CD14-positive monocyte (primary cell): ENCODE data around the gene BRD9. TPM values are rescaled to one million over a fixed set of nuclear protein-coding genes. Genes with fewer than 3 reads are reported as not detected.

ENCODE experiments used
- DNase-seq, 3 donors: peaks; one replicate each; pipeline ENCODE4 v3.0.0-alpha.2; 2011 to 2022
- H2AFZ ChIP-seq: 2 replicates; pipeline ENCODE4 v1.6.0; 2012; ENCODE audit warnings: mild to moderate bottlenecking, low read depth, low read length, inconsistent platforms; ENCODE audit not compliant: insufficient read depth, poor library complexity, severe bottlenecking
- H3K27ac ChIP-seq, 2 donors: 1 replicate in 1 of 2; 2 replicates in 1 of 2; pipeline ENCODE4 v1.5.1; 2012 to 2013; ENCODE audit warnings: low read length in 2 of 2, control low read depth in 1 of 2, inconsistent platforms in 1 of 2, low read depth in 1 of 2, mild to moderate bottlenecking in 1 of 2
- H3K27me3 ChIP-seq, 2 donors: one replicate each; pipeline versions ENCODE4 v1.6.0 to v1.6.1; 2011 to 2013; ENCODE audit warnings: low read length in 2 of 2; ENCODE audit not compliant: control insufficient read depth in 2 of 2, insufficient read depth in 2 of 2
- H3K36me3 ChIP-seq, 2 donors: replicated peaks in 1 of 2; 1 replicate in 1 of 2; 2 replicates in 1 of 2; pipeline versions ENCODE4 v1.5.1 to v1.6.1; 2012 to 2013; ENCODE audit warnings: low read length in 2 of 2, control low read depth in 1 of 2, inconsistent platforms in 1 of 2, mild to moderate bottlenecking in 1 of 2; ENCODE audit not compliant: insufficient read depth in 2 of 2, control insufficient read depth in 1 of 2
- H3K4me1 ChIP-seq, 2 donors: 1 replicate in 1 of 2; 2 replicates in 1 of 2; pipeline versions ENCODE4 v1.5.1 to v1.6.1; 2012 to 2013; ENCODE audit warnings: low read length in 2 of 2, control low read depth in 1 of 2, inconsistent platforms in 1 of 2, mild to moderate bottlenecking in 1 of 2, moderate library complexity in 1 of 2; ENCODE audit not compliant: insufficient read depth in 2 of 2, control insufficient read depth in 1 of 2
- H3K4me2 ChIP-seq: replicated peaks from 2 replicates; pipeline ENCODE3; 2012; ENCODE audit warnings: low read length, moderate library complexity, mild to moderate bottlenecking; ENCODE audit not compliant: poor library complexity, severe bottlenecking; ENCODE audit errors: extremely low read depth
- H3K4me3 ChIP-seq, 3 experiments: fragments of 200-600 bp in 1 of 3; sonication (generic) in 1 of 3; replicated peaks in 1 of 3; 1 replicate in 2 of 3; 2 replicates in 1 of 3; pipeline ENCODE4 v1.5.1; 2011 to 2013; ENCODE audit warnings: low read length in 3 of 3, mild to moderate bottlenecking in 3 of 3, control low read depth in 2 of 3, low read depth in 2 of 3, inconsistent platforms in 1 of 3, moderate library complexity in 1 of 3
- H3K79me2 ChIP-seq: 2 replicates; pipeline ENCODE4 v1.6.0; 2012; ENCODE audit warnings: mild to moderate bottlenecking, control low read depth, inconsistent platforms, low read length, moderate library complexity; ENCODE audit not compliant: insufficient read depth
- H3K9ac ChIP-seq: 2 replicates; pipeline ENCODE4 v1.6.0; 2017; ENCODE audit warnings: low read length, mild to moderate bottlenecking; ENCODE audit not compliant: insufficient read depth, poor library complexity, severe bottlenecking
- H3K9me3 ChIP-seq, 2 donors: replicated peaks in 1 of 2; 1 replicate in 1 of 2; 2 replicates in 1 of 2; pipeline versions ENCODE4 v1.5.1 to v1.6.1; 2012 to 2013; ENCODE audit warnings: low read length in 2 of 2, control low read depth in 1 of 2; ENCODE audit not compliant: control insufficient read depth in 1 of 2, insufficient read depth in 1 of 2
- H4K20me1 ChIP-seq: 2 replicates; pipeline ENCODE4 v1.6.0; 2012; ENCODE audit warnings: mild to moderate bottlenecking, low read length, control low read depth, moderate library complexity; ENCODE audit not compliant: insufficient read depth
- H3K27ac Mint-ChIP-seq, 7 donors: one replicate each; pipeline ENCODE4 v1.8.0; 2020; ENCODE audit warnings: mild to moderate bottlenecking in 7 of 7, mixed read lengths in 7 of 7, moderate library complexity in 6 of 7, inconsistent platforms in 2 of 7
- H3K27me3 Mint-ChIP-seq, 3 donors: one replicate each; pipeline ENCODE4 v1.8.0; 2021 to 2022; ENCODE audit warnings: low read depth in 3 of 3, mild to moderate bottlenecking in 3 of 3, mixed read lengths in 3 of 3, moderate library complexity in 3 of 3, inconsistent platforms in 1 of 3
- H3K36me3 Mint-ChIP-seq, 2 donors: one replicate each; pipeline ENCODE4 v1.8.0; 2020; ENCODE audit warnings: mixed read lengths in 2 of 2, inconsistent platforms in 1 of 2, mild to moderate bottlenecking in 1 of 2
- H3K4me1 Mint-ChIP-seq: one replicate; pipeline ENCODE4 v1.8.0; 2020; ENCODE audit warnings: mild to moderate bottlenecking, mixed read lengths
- H3K4me3 Mint-ChIP-seq, 2 donors: one replicate each; pipeline ENCODE4 v1.8.0; 2020; ENCODE audit warnings: mild to moderate bottlenecking in 2 of 2, mixed read lengths in 2 of 2, moderate library complexity in 1 of 2
- H3K9me3 Mint-ChIP-seq, 7 donors: one replicate each; pipeline ENCODE4 v1.8.0; 2020 to 2022; ENCODE audit warnings: mixed read lengths in 7 of 7, mild to moderate bottlenecking in 6 of 7, moderate library complexity in 6 of 7, inconsistent platforms in 2 of 7
- CTCF ChIP-seq: fragments of 200-600 bp; IDR thresholded peaks from one replicate; pipeline ENCODE4 v1.8.0; 2022; ENCODE audit warnings: antibody characterized with exemption, mild to moderate bottlenecking
- WGBS: methylation state at CpG from one replicate; pipeline ENCODE4 v1.1.5; 2013; ENCODE audit warnings: missing lambda C conversion rate; ENCODE audit not compliant: insufficient coverage; 5-methylcytosine and 5-hydroxymethylcytosine counted together
- intact Hi-C, 2 donors: fragments of 100-400 bp; cut with micrococcal nuclease; formaldehyde crosslinking; loops; one replicate each; pipeline versions ENCODE4 v1.15.0 to v1.15.1; 2023
- polyA plus RNA-seq, 3 donors: library from polyadenylated mRNA; depleted of rRNA in 1 of 3; unstranded in 2 of 3; stranded (reverse) in 1 of 3; fragments of 300-500 nt in 2 of 3; fragments of >200 nt in 1 of 3; fragmentation: Illumina TruSeq in 2 of 3; gene quantifications; 1 replicate in 2 of 3; 2 replicates in 1 of 3; pipeline ENCODE4 v1.2.3, GENCODE V29; 2012 to 2021

Gene BRD9
- polyA plus RNA-seq, 3 donors = 5.3 to 22.7 (median 9.3) TPM

DNA sequence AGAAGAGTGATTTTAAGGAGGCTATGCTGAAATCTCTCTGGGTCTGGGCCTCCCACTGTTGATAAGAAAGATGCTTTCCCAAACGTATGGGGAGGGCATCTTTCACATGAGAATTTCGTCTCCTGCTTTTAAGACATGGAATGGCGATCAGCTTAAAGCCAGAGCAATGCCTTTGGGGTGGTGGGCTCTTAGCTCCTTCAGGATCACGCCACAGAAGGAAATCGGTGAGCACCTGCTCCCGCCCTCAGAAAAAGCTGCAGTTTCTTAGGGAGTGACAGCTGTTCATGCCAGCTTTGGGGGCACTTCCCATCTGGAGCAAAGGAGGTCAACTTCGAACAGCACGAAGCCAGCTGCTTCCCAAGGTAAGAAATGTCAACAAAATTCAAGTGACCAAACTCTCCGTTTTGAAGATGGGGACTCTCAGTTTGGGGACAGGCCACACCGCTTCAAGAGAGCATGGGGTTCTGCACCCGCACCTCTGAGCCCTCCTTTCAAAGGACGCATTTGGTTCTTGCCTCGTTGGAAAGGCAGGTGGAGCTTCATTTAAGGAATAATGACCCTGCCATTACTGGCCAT is 39.1 kb upstream of the BRD9 start:
- no peak overlapping the region for H3K27ac ChIP-seq
- WGBS = 90% methylated on average over 10 of the region's 13 CpGs
- no peak overlapping the region for H3K4me3 ChIP-seq
- H3K9me3 ChIP-seq = peaks cover 0 to 4% of the 10 kb centered on the region in 2 donors
- H2AFZ ChIP-seq = no peak overlapping the region
- H3K9ac ChIP-seq = no peak overlapping the region
- TF ChIP-seq CTCF = no peak
- Mint-ChIP-seq H3K27ac (no peak overlapping the region), H3K36me3 (peaks cover 0 to 6% of the 10 kb centered on the region in 2 donors), H3K4me3 (no peak overlapping the region), H3K9me3 (peaks cover 0 to 13% (median 3%) of the 10 kb centered on the region in 7 donors), H3K27me3 (peaks cover 18 to 20% (median 19%) of the 10 kb centered on the region in 3 donors), H3K4me1 (no peaks in the 10 kb centered on the region)
- H3K79me2 ChIP-seq = no peaks in the 10 kb centered on the region
- no peak overlapping the region for H3K4me2 ChIP-seq
- no peaks in the 10 kb centered on the region for H3K36me3 ChIP-seq
- no peak for DNase-seq
- intact Hi-C loops = no loop called here
- no peaks in the 10 kb centered on the region for H3K4me1 ChIP-seq
- H4K20me1 ChIP-seq = no peaks in the 10 kb centered on the region
- peaks cover 1 to 13% of the 10 kb centered on the region in 2 donors for H3K27me3 ChIP-seq

DNA sequence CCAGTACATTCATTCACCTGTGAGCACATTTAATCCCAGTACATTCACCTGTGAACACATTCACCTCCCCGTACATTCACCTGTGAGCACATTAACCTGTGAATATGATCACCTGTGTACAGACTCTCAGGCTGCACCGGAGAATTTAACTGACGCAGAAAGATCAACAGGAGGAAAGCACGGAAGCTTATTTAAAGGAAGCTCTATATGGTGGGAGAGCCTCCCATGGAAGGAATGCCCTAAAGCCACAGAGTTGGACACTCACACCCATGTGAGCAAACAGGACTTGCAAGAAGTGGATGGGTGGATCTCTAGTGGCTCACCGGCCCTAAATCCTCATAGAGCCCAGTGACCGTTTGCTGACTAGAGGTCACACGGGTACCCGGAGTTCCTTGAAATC is 38.3 kb upstream of the BRD9 start:
- Mint-ChIP-seq H3K27ac (peak overlapping the region in 1 of 7 donors; percentile 12), H3K9me3 (peaks cover 0 to 13% (median 3%) of the 10 kb centered on the region in 7 donors), H3K27me3 (peaks cover 26 to 28% (median 27%) of the 10 kb centered on the region in 3 donors), H3K4me3 (no peak overlapping the region), H3K36me3 (peaks cover 0 to 7% of the 10 kb centered on the region in 2 donors), H3K4me1 (peaks cover 2% of the 10 kb centered on the region)
- Histone ChIP-seq H3K4me3 (no peak overlapping the region), H3K9me3 (peaks cover 0 to 3% of the 10 kb centered on the region in 2 donors), H3K4me2 (no peak overlapping the region), H3K27me3 (peaks cover 9 to 21% of the 10 kb centered on the region in 2 donors), H2AFZ (no peak overlapping the region), H3K27ac (no peak overlapping the region), H3K36me3 (no peaks in the 10 kb centered on the region), H3K9ac (no peak overlapping the region), H4K20me1 (no peaks in the 10 kb centered on the region), H3K79me2 (no peaks in the 10 kb centered on the region), H3K4me1 (no peaks in the 10 kb centered on the region)
- intact Hi-C loops = no loop called here
- TF ChIP-seq CTCF = no peak
- 94% methylated on average over 5 of the region's 8 CpGs for WGBS
- DNase-seq = no peak
